Ishikawa (cell line): Measurements from ENCODE around the gene HTRA2.

ENCODE experiments used
- CEBPB ChIP-seq: IDR thresholded peaks from 2 replicates; pipeline ENCODE4 v1.6.1; 2012
- CREB1 ChIP-seq: IDR thresholded peaks from 2 replicates; pipeline ENCODE4 v1.6.1; 2012; ENCODE audit warnings: low read depth
- EGR1 ChIP-seq: IDR thresholded peaks from 2 replicates; pipeline ENCODE4 v1.6.1; 2012
- EP300 ChIP-seq: IDR thresholded peaks from 2 replicates; pipeline ENCODE4 v1.6.1; 2012; ENCODE audit warnings: borderline replicate concordance
- FOXM1 ChIP-seq: IDR thresholded peaks from 2 replicates; pipeline ENCODE4 v1.6.1; 2012; ENCODE audit warnings: low read depth, borderline replicate concordance
- NFIC ChIP-seq: IDR thresholded peaks from 2 replicates; pipeline ENCODE4 v1.6.1; 2012
- RAD21 ChIP-seq: IDR thresholded peaks from 2 replicates; pipeline ENCODE4 v1.6.1; 2012; ENCODE audit warnings: low read depth
- TAF1 ChIP-seq: IDR thresholded peaks from 2 replicates; pipeline ENCODE4 v1.6.1; 2012; ENCODE audit warnings: low read depth, mild to moderate bottlenecking
- TCF12 ChIP-seq: IDR thresholded peaks from 2 replicates; pipeline ENCODE4 v1.6.1; 2012; ENCODE audit warnings: low read depth
- TEAD4 ChIP-seq: IDR thresholded peaks from 2 replicates; pipeline ENCODE4 v1.6.1; 2012
- USF1 ChIP-seq: IDR thresholded peaks from 2 replicates; pipeline ENCODE4 v1.6.1; 2012
- YY1 ChIP-seq: IDR thresholded peaks from 2 replicates; pipeline ENCODE4 v1.6.1; 2012; ENCODE audit warnings: low read depth
- ZBTB7A ChIP-seq: IDR thresholded peaks from 2 replicates; pipeline ENCODE4 v1.6.1; 2012; ENCODE audit warnings: low read depth
- TF ChIP-seq, protein P1 (sequence below): IDR thresholded peaks from 2 replicates; pipeline ENCODE4 v1.6.1; 2012; ENCODE audit warnings: low read depth, mild to moderate bottlenecking
- TF ChIP-seq, protein P2 (sequence below): IDR thresholded peaks from 2 replicates; pipeline ENCODE4 v1.6.1; 2012

HTRA2 gene

GRCh38 chr2:74576863-74577229 lies 47.1 kb downstream of the HTRA2 start:
- TF ChIP-seq ZBTB7A, result no peak
- no peak for TF ChIP-seq NFIC
- TF ChIP-seq TAF1, result no peak
- no peak for TF ChIP-seq TCF12
- TF ChIP-seq, protein P1, sequence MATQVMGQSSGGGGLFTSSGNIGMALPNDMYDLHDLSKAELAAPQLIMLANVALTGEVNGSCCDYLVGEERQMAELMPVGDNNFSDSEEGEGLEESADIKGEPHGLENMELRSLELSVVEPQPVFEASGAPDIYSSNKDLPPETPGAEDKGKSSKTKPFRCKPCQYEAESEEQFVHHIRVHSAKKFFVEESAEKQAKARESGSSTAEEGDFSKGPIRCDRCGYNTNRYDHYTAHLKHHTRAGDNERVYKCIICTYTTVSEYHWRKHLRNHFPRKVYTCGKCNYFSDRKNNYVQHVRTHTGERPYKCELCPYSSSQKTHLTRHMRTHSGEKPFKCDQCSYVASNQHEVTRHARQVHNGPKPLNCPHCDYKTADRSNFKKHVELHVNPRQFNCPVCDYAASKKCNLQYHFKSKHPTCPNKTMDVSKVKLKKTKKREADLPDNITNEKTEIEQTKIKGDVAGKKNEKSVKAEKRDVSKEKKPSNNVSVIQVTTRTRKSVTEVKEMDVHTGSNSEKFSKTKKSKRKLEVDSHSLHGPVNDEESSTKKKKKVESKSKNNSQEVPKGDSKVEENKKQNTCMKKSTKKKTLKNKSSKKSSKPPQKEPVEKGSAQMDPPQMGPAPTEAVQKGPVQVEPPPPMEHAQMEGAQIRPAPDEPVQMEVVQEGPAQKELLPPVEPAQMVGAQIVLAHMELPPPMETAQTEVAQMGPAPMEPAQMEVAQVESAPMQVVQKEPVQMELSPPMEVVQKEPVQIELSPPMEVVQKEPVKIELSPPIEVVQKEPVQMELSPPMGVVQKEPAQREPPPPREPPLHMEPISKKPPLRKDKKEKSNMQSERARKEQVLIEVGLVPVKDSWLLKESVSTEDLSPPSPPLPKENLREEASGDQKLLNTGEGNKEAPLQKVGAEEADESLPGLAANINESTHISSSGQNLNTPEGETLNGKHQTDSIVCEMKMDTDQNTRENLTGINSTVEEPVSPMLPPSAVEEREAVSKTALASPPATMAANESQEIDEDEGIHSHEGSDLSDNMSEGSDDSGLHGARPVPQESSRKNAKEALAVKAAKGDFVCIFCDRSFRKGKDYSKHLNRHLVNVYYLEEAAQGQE, result no peak
- no peak for TF ChIP-seq EGR1
- TF ChIP-seq CEBPB, result no peak
- TF ChIP-seq RAD21, result no peak
- TF ChIP-seq FOXM1, result no peak
- no peak for TF ChIP-seq CREB1
- no peak for TF ChIP-seq USF1
- TF ChIP-seq EP300, result no peak
- TF ChIP-seq, protein P2, sequence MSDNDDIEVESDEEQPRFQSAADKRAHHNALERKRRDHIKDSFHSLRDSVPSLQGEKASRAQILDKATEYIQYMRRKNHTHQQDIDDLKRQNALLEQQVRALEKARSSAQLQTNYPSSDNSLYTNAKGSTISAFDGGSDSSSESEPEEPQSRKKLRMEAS, result no peak
- no peak for TF ChIP-seq TEAD4
- no peak for TF ChIP-seq YY1

DNA sequence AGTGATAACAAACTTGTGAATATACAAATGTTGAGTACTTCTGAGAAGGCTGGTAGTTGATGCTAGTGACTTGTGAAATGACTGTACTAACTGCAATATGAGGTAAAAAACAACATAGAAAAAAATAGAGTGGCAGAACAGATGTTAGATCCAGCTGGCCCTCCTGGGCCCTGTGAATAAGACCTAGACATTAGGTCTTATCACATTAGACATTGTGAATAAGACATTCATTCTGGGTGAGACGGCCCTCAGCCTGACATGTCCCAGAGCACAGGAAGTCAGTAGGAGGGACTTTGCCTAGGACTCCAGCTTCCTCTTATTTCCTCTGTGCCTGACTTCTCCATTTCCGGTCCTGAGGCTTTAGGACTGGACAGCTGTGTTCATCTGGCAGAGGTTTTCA lies 47.7 kb downstream of the HTRA2 start:
- TF ChIP-seq TEAD4 (no peak), TAF1 (no peak), RAD21 (no peak), USF1 (no peak), NFIC (no peak), EP300 (no peak), YY1 (no peak), CREB1 (no peak)
- TF ChIP-seq, protein P2, result no peak
- TF ChIP-seq, protein P1, result no peak

DNA sequence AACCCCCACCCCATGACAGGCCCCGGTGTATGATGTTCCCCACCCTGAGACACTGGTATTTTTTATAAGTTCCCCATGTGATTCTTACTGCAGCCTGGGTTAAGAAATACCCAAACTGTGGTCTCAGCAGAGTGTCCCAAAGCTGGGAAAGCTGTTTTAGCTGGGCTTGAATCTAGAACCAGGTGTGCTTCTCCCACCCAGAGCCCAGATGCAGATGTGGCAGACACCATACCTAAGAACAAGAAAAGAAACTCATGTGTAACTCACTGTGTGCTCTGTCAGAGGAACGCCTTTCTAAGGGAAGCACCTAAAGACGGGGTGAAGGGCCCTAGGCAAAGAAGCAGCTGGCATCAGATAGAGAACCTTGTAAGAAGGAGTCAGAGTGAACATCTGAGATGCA lies 48.7 kb downstream of the HTRA2 start:
- TF ChIP-seq EGR1 (no peak), ZBTB7A (no peak), CEBPB (no peak), TAF1 (no peak), CREB1 (no peak), FOXM1 (no peak), TCF12 (no peak), RAD21 (no peak), YY1 (no peak), USF1 (no peak), TEAD4 (no peak)
- TF ChIP-seq, protein P1, result no peak
- TF ChIP-seq, protein P2, result no peak

GRCh38 chr2:74581463-74581862 lies 51.7 kb downstream of the HTRA2 start:
- TF ChIP-seq EP300 (no peak), CREB1 (no peak), CEBPB (no peak), TCF12 (no peak), EGR1 (no peak), USF1 (no peak), ZBTB7A (no peak), FOXM1 (no peak), TEAD4 (no peak), RAD21 (no peak), NFIC (no peak), YY1 (no peak)
- TF ChIP-seq, protein P2, result no peak
- TF ChIP-seq, protein P1, result no peak
